ENCODE data around the gene RAP1A. TPM values are rescaled to one million over a fixed set of nuclear protein-coding genes. Genes with fewer than 3 reads are reported as not detected.

Gene RAP1A
- polyA plus RNA-seq, 1 of the 3 experiments (the other 2 are of a cell fraction): 17.7 TPM

GRCh38 chr1:111649227-111649626, 29.6 kb downstream of the RAP1A start:
- Histone ChIP-seq H3K4me1 (ENCODE audit: control insufficient read depth in 1 of 2, insufficient read depth in 2 of 2, low read depth in 1 of 2, low read length in 1 of 2) (no peaks in the 10 kb centered on the region), H3K9ac (no peak overlapping the region), H3K36me3 (replicated peaks in 1 of 2; ENCODE audit: control insufficient read depth in 1 of 2, insufficient read depth in 2 of 2, low read length in 1 of 2) (peaks cover 0 to 7% of the 10 kb centered on the region in 2 experiments), H2AFZ (ENCODE audit: low read depth) (no peak overlapping the region), H3K9me3 (no peaks in the 10 kb centered on the region), H3K79me2 (ENCODE audit: insufficient read depth) (peaks cover 61% of the 10 kb centered on the region), H4K20me1 (ENCODE audit: insufficient read depth) (no peaks in the 10 kb centered on the region), H3K9me2 (no peaks in the 10 kb centered on the region), H3K4me2 (no peak overlapping the region), H3K27me3 (ENCODE audit: insufficient read depth) (no peaks in the 10 kb centered on the region), H3K27ac (ENCODE audit: low read depth in 2 of 2, low read length in 1 of 2) (no peak overlapping the region), H3K4me3 (ENCODE audit: low read depth in 2 of 2, low read length in 1 of 2) (no peak overlapping the region), H3F3A (replicated peaks; ENCODE audit: insufficient read depth) (no peaks in the 10 kb centered on the region)
- POLR2A ChIA-PET: no interaction called here
- TF ChIP-seq, protein P1, sequence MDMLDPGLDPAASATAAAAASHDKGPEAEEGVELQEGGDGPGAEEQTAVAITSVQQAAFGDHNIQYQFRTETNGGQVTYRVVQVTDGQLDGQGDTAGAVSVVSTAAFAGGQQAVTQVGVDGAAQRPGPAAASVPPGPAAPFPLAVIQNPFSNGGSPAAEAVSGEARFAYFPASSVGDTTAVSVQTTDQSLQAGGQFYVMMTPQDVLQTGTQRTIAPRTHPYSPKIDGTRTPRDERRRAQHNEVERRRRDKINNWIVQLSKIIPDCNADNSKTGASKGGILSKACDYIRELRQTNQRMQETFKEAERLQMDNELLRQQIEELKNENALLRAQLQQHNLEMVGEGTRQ (IDR thresholded peaks at IDR 0.05; ENCODE audit: borderline replicate concordance, low read depth, low read length): no peak
- TF ChIP-seq GATA2 (CRISPR knock-in tag; IDR thresholded peaks at IDR 0.05): no peak
- TF ChIP-seq, protein P2, sequence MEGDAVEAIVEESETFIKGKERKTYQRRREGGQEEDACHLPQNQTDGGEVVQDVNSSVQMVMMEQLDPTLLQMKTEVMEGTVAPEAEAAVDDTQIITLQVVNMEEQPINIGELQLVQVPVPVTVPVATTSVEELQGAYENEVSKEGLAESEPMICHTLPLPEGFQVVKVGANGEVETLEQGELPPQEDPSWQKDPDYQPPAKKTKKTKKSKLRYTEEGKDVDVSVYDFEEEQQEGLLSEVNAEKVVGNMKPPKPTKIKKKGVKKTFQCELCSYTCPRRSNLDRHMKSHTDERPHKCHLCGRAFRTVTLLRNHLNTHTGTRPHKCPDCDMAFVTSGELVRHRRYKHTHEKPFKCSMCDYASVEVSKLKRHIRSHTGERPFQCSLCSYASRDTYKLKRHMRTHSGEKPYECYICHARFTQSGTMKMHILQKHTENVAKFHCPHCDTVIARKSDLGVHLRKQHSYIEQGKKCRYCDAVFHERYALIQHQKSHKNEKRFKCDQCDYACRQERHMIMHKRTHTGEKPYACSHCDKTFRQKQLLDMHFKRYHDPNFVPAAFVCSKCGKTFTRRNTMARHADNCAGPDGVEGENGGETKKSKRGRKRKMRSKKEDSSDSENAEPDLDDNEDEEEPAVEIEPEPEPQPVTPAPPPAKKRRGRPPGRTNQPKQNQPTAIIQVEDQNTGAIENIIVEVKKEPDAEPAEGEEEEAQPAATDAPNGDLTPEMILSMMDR (IDR thresholded peaks at IDR 0.05): no peak
- no peak for TF ChIP-seq FOXJ3 (CRISPR knock-in tag; IDR thresholded peaks at IDR 0.05)
- no peak for TF ChIP-seq YY1 (IDR thresholded peaks at IDR 0.05; ENCODE audit: low read depth)
- TF ChIP-seq SIN3A (IDR thresholded peaks at IDR 0.05; ENCODE audit: borderline replicate concordance, low read depth, low read length): no peak
- TF ChIP-seq RFX5 (IDR thresholded peaks at IDR 0.05; ENCODE audit: low read length): no peak
- TF ChIP-seq MXI1 (IDR thresholded peaks at IDR 0.05; ENCODE audit: low read depth, low read length): no peak
- no peak for TF ChIP-seq RCOR1 (IDR thresholded peaks at IDR 0.05; ENCODE audit: low read length)
- TF ChIP-seq NFIC (IDR thresholded peaks at IDR 0.05; ENCODE audit: borderline replicate concordance): no peak
- TF ChIP-seq IRF3 (IDR thresholded peaks at IDR 0.05; ENCODE audit: low read depth, low read length): no peak
- no peak for TF ChIP-seq NRF1 (IDR thresholded peaks at IDR 0.05; ENCODE audit: low read depth, low read length)
- no peak for TF ChIP-seq POLR2AphosphoS5 (IDR thresholded peaks at IDR 0.05; ENCODE audit: low read depth, low read length)
- no peak for TF ChIP-seq EP300 (IDR thresholded peaks at IDR 0.05; ENCODE audit: borderline replicate concordance in 1 of 2, low read depth in 1 of 2, low read length in 1 of 2)
- TF ChIP-seq TEAD4 (IDR thresholded peaks at IDR 0.05; ENCODE audit: borderline replicate concordance, insufficient read depth): no peak
- TF ChIP-seq MEF2A (IDR thresholded peaks at IDR 0.05; ENCODE audit: borderline replicate concordance, low read depth): no peak
- TF ChIP-seq RAD21 (IDR thresholded peaks at IDR 0.05; ENCODE audit: low read length): no peak
- no peak for TF ChIP-seq TAF1 (IDR thresholded peaks at IDR 0.05; ENCODE audit: borderline replicate concordance, low read depth, low read length)
- TF ChIP-seq FOXM1 (IDR thresholded peaks at IDR 0.05; ENCODE audit: low read depth): no peak
- CTCF ChIA-PET: interaction anchor here (0.7 to 1.7 kb wide), 4 partner anchors 9 to 141 kb away, joined by 3 to 9 read pairs (median 4); no protein-coding TSS in a partner anchor
- no peak for DNase-seq
- WGBS (ENCODE audit: low lambda C conversion rate): 93% methylated on average over 10 of the region's 10 CpGs
